GM12873 (cell line): ENCODE results near the gene ZFP91.

Source experiments
- CTCF ChIP-seq: IDR thresholded peaks from 2 replicates; pipeline ENCODE4 v1.5.1; 2012; ENCODE audit warnings: low read depth, mild to moderate bottlenecking, moderate library complexity, low read length, control low read depth; ENCODE audit not compliant: insufficient read depth; ENCODE audit errors: missing control alignments

The ZFP91 gene

GRCh38 chr11:58654908-58655296 lies 76.0 kb downstream of the ZFP91 start:
- no peak for TF ChIP-seq CTCF

GRCh38 chr11:58656348-58656747 lies 77.5 kb downstream of the ZFP91 start:
- no peak for TF ChIP-seq CTCF

GRCh38 chr11:58658623-58659022 lies 79.8 kb downstream of the ZFP91 start:
- TF ChIP-seq CTCF: no peak

GRCh38 chr11:58659404-58659803 lies 80.5 kb downstream of the ZFP91 start:
- no peak for TF ChIP-seq CTCF

GRCh38 chr11:58659910-58660570 lies 81.2 kb downstream of the ZFP91 start:
- no peak for TF ChIP-seq CTCF
